Nucleus accumbens (tissue), 56 donors: ENCODE data around the gene ZFYVE26.
"Not testable (repeated sequence)": the region's sequence is repeated elsewhere in the genome, so short reads cannot be mapped to it uniquely, and the experiment has no call there.

Source experiments
- DNase-seq, 56 donors: peaks; one replicate each; lab custom pipeline; 2025; lab: John Stamatoyannopoulos, UW

Gene ZFYVE26

GRCh38 chr14:67718265-67718664 lies 98.1 kb downstream of the ZFYVE26 start:
- DNase-seq = no peak

GRCh38 chr14:67717048-67717447 lies 99.3 kb downstream of the ZFYVE26 start:
- DNase-seq = no peak

DNA sequence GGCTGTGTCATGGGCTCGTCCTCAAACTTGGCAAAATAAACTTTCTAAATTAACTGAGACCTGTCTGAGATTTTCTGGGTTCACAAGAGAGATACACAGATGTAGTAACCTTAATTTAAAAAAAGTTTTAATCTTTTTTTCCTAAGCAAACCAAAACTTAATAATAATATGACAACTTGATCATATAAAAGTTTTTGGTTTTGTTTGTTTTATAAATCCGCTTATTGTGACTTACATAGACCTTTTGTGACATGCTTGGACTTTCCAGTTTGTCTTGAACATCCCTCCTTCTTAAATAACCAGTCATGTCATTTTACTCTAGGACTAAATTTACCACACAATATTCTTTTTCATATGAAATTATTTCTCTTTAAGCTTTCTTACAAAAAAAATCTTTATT lies 106.2 kb downstream of the ZFYVE26 start:
- DNase-seq = no peak

- not testable (repeated sequence) for DNase-seq
Measured at GRCh38 chr14:67709796-67710195, 106.6 kb downstream of the ZFYVE26 start.

DNA sequence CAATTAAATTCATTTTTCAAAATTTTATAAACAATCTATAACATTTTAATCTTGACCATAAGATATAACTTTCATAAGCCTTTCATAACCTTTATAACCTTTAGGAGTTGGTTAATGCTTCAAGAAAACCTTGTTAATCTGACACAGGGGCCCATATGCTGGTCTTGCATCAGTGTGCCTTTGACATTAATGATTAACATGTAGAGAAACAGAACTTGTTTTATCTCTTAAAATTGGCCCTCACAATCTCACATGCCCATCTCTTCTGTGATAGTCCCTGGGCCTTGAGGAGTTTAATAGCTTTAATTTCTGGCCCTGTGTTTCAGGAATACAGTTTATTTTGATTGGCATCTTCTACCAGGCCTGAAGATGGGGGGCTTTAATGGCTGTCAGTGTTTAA lies 107.0 kb downstream of the ZFYVE26 start:
- not testable (repeated sequence) for DNase-seq

GRCh38 chr14:67705211-67705610 lies 111.2 kb downstream of the ZFYVE26 start:
- no peak for DNase-seq

GRCh38 chr14:67704484-67705089 lies 111.8 kb downstream of the ZFYVE26 start:
- peak in 33 of 56 donors; percentile 3 to 76 (median 30) for DNase-seq

- DNase-seq = no peak
Measured at GRCh38 chr14:67703997-67704396, 112.4 kb downstream of the ZFYVE26 start.

DNA sequence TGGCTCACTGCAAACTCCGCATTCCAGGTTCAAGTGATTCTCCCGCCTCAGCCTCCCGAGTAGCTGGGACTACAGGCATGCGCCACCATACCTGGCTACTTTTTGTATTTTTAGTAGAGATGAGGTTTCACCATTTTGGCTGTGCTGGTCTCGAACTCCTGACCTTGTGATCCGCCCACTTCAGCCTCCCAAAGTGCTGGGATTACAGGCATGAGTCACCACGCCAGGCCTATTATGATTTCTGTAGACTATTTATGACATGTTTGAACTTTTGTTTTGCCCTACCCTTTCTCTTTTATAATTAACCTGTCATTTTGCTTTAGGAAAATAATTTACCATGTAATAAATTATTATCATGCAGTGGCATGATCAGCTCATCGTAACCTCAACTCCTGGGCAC lies 114.9 kb downstream of the ZFYVE26 start, which contains the start of gene RDH12:
Gene RDH12, plus strand, starts transcription at position 395 of the 400 bp plus-strand sequence. CDS start 20,757 bp downstream, outside the sequence.
- DNase-seq = not testable (repeated sequence)

GRCh38 chr14:67698179-67698578 lies 118.2 kb downstream of the ZFYVE26 start:
- DNase-seq = no peak

DNA sequence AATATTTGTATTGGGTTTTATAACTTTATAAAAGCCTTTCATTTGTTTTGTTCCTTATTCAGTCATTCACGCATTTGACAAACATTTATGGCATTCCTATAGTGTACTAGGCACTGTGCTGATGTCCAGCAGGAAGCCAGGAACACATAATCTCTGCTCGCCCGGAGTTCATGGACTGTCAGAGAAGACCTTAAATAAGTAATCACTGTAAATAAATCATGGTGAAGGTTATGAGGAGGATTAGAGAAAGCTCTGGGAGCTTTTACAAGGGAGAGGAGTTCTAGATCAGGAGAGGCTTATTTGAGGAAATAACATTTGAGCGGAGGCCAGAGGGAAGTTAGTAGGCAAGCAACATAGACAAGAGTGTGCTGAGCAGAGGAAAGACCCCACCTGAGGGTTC lies 119.4 kb downstream of the ZFYVE26 start:
- DNase-seq = no peak
